Measurements from ENCODE around the gene STH. TPM values are rescaled to one million over a fixed set of nuclear protein-coding genes. Genes with fewer than 3 reads are reported as not detected.

The STH gene
- total and polyA plus RNA-seq, 2 experiments from 2014 or later = 0.55 TPM; not detected in 1

DNA sequence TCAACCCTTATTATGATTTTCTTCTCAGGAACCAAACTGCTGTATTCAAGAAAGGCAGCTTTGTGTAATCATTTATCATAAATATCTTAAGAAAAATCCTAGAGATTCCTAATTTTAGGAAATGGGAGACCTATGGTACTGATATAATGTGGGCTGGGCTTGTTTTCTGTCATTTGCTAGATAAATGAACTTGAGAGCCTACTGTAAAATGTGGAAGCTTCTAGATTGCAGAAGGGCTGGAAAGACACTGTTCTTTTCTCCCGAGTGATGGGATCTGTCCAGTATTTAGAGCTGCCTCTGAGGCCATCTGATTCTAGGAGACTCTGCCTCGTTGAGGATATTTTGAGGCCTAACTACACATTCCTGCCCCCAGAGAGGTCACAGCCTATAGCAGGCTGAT is 19.9 kb upstream of the STH start (continued):
- TF ChIP-seq, protein P1, sequence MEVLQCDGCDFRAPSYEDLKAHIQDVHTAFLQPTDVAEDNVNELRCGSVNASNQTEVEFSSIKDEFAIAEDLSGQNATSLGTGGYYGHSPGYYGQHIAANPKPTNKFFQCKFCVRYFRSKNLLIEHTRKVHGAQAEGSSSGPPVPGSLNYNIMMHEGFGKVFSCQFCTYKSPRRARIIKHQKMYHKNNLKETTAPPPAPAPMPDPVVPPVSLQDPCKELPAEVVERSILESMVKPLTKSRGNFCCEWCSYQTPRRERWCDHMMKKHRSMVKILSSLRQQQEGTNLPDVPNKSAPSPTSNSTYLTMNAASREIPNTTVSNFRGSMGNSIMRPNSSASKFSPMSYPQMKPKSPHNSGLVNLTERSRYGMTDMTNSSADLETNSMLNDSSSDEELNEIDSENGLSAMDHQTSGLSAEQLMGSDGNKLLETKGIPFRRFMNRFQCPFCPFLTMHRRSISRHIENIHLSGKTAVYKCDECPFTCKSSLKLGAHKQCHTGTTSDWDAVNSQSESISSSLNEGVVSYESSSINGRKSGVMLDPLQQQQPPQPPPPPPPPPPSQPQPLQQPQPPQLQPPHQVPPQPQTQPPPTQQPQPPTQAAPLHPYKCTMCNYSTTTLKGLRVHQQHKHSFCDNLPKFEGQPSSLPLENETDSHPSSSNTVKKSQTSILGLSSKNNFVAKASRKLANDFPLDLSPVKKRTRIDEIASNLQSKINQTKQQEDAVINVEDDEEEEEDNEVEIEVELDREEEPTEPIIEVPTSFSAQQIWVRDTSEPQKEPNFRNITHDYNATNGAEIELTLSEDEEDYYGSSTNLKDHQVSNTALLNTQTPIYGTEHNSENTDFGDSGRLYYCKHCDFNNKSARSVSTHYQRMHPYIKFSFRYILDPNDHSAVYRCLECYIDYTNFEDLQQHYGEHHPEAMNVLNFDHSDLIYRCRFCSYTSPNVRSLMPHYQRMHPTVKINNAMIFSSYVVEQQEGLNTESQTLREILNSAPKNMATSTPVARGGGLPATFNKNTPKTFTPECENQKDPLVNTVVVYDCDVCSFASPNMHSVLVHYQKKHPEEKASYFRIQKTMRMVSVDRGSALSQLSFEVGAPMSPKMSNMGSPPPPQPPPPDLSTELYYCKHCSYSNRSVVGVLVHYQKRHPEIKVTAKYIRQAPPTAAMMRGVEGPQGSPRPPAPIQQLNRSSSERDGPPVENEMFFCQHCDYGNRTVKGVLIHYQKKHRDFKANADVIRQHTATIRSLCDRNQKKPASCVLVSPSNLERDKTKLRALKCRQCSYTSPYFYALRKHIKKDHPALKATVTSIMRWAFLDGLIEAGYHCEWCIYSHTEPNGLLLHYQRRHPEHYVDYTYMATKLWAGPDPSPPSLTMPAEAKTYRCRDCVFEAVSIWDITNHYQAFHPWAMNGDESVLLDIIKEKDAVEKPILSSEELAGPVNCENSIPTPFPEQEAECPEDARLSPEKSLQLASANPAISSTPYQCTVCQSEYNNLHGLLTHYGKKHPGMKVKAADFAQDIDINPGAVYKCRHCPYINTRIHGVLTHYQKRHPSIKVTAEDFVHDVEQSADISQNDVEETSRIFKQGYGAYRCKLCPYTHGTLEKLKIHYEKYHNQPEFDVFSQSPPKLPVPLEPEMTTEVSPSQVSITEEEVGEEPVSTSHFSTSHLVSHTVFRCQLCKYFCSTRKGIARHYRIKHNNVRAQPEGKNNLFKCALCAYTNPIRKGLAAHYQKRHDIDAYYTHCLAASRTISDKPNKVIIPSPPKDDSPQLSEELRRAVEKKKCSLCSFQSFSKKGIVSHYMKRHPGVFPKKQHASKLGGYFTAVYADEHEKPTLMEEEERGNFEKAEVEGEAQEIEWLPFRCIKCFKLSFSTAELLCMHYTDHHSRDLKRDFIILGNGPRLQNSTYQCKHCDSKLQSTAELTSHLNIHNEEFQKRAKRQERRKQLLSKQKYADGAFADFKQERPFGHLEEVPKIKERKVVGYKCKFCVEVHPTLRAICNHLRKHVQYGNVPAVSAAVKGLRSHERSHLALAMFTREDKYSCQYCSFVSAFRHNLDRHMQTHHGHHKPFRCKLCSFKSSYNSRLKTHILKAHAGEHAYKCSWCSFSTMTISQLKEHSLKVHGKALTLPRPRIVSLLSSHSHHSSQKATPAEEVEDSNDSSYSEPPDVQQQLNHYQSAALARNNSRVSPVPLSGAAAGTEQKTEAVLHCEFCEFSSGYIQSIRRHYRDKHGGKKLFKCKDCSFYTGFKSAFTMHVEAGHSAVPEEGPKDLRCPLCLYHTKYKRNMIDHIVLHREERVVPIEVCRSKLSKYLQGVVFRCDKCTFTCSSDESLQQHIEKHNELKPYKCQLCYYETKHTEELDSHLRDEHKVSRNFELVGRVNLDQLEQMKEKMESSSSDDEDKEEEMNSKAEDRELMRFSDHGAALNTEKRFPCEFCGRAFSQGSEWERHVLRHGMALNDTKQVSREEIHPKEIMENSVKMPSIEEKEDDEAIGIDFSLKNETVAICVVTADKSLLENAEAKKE (CRISPR knock-in tag; IDR thresholded peaks at IDR 0.05) = no peak
- no peak for TF ChIP-seq JUNB (IDR thresholded peaks at IDR 0.05; ENCODE audit: unreplicated experiment)

GRCh38 chr17:45980855-45981254 is 18.2 kb upstream of the STH start:
- H2AFZ ChIP-seq = no peak overlapping the region
- no peak overlapping the region for H3K4me3 Mint-ChIP-seq
- no peaks in the 10 kb centered on the region for H3K27me3 ChIP-seq (ENCODE audit: insufficient read depth)
- peak; percentile 27; the same call in 2 of the 3 replicates for ATAC-seq
- no peaks in the 10 kb centered on the region for H3K9me2 ChIP-seq (ENCODE audit: insufficient read depth)
- no peaks in the 10 kb centered on the region for H3K27me3 Mint-ChIP-seq (ENCODE audit: insufficient read depth, low read depth, poor library complexity)
- H3K4me3 ChIP-seq = no peak overlapping the region
- peaks cover 3% of the 10 kb centered on the region; the same call in 2 of the 3 replicates for H3K4me1 Mint-ChIP-seq
- H3K4me1 ChIP-seq (ENCODE audit: insufficient read depth) = no peaks in the 10 kb centered on the region
- H3K36me3 ChIP-seq (ENCODE audit: insufficient read depth) = no peaks in the 10 kb centered on the region
- no peaks in the 10 kb centered on the region for H3F3A ChIP-seq (replicated peaks; ENCODE audit: low read depth)
- H3K9me3 Mint-ChIP-seq = no peaks in the 10 kb centered on the region
- H3K4me2 ChIP-seq = no peak overlapping the region
- no peak overlapping the region for H3K27ac ChIP-seq (ENCODE audit: low read depth)
- no peaks in the 10 kb centered on the region for H3K36me3 Mint-ChIP-seq (ENCODE audit: low read depth)
- no peak overlapping the region for H3K27ac Mint-ChIP-seq
- no peaks in the 10 kb centered on the region for H3K79me2 ChIP-seq (replicated peaks; ENCODE audit: insufficient read depth)
- DNase-seq (ENCODE audit: low spot score) = no peak
- no peaks in the 10 kb centered on the region for H4K20me1 ChIP-seq (replicated peaks; ENCODE audit: insufficient read depth)
- TF ChIP-seq STAT1 (IDR thresholded peaks at IDR 0.05; ENCODE audit: unreplicated experiment) = no peak
- TF ChIP-seq NANOG (IDR thresholded peaks at IDR 0.05; ENCODE audit: borderline replicate concordance) = no peak
- TF ChIP-seq JUNB (IDR thresholded peaks at IDR 0.05; ENCODE audit: unreplicated experiment) = no peak
- TF ChIP-seq REST (IDR thresholded peaks at IDR 0.05; ENCODE audit: unreplicated experiment) = no peak
- TF ChIP-seq CREB1 (CRISPR knock-in tag; IDR thresholded peaks at IDR 0.05; ENCODE audit: low read depth) = no peak
- no peak for TF ChIP-seq CTCF (conservative IDR thresholded peaks at IDR 0.05; ENCODE audit: low read depth in 2 of 2)
- TF ChIP-seq EZH2phosphoT487 (IDR thresholded peaks at IDR 0.05; ENCODE audit: unreplicated experiment) = no peak

Data from GM23338 (cell line).